Karpas-422 (cell line): ENCODE results near the gene CCSER2. TPM values are rescaled to one million over a fixed set of nuclear protein-coding genes. Genes with fewer than 3 reads are reported as not detected.
"Not testable (repeated sequence)": the region's sequence is repeated elsewhere in the genome, so short reads cannot be mapped to it uniquely, and the experiment has no call there.

Source experiments
- DNase-seq: peaks from one replicate; pipeline ENCODE4 v3.0.0-alpha.2; 2015
- H2AFZ ChIP-seq: fragments of 200-600 bp; sonication (generic); 2 replicates; pipeline ENCODE4 v1.6.1; 2014; ENCODE audit warnings: antibody characterized with exemption, low read length, mixed read lengths
- H3K27ac ChIP-seq: fragments of 200-600 bp; sonication (generic); 2 replicates; pipeline ENCODE4 v1.5.1; 2014; ENCODE audit warnings: mild to moderate bottlenecking, low read length, moderate library complexity
- H3K27me3 ChIP-seq: fragments of 200-600 bp; sonication (generic); 2 replicates; pipeline ENCODE4 v1.6.1; 2014; ENCODE audit warnings: low read length, mixed read lengths
- H3K36me3 ChIP-seq: fragments of 200-600 bp; sonication (generic); 2 replicates; pipeline ENCODE4 v1.6.1; 2014; ENCODE audit warnings: low read length, mixed read lengths; ENCODE audit not compliant: insufficient read depth
- H3K4me1 ChIP-seq: fragments of 200-600 bp; sonication (generic); 2 replicates; pipeline ENCODE4 v1.6.1; 2014; ENCODE audit warnings: mild to moderate bottlenecking, low read length, mixed read lengths
- H3K4me2 ChIP-seq: fragments of 200-600 bp; sonication (generic); 2 replicates; pipeline ENCODE4 v1.6.1; 2014; ENCODE audit warnings: low read length, low read depth, mild to moderate bottlenecking; ENCODE audit not compliant: poor library complexity, severe bottlenecking
- H3K4me3 ChIP-seq: fragments of 200-600 bp; sonication (generic); 2 replicates; pipeline ENCODE4 v1.5.1; 2014; ENCODE audit warnings: mild to moderate bottlenecking, antibody characterized with exemption, low read length, mixed read lengths
- H3K79me2 ChIP-seq: fragments of 200-600 bp; sonication (generic); 2 replicates; pipeline ENCODE4 v1.6.1; 2014; ENCODE audit warnings: mild to moderate bottlenecking, low read length, mixed read lengths
- H3K9ac ChIP-seq: fragments of 200-600 bp; sonication (generic); 2 replicates; pipeline ENCODE4 v1.6.0; 2014; ENCODE audit warnings: low read length
- H3K9me2 ChIP-seq: fragments of 200-600 bp; sonication (generic), shearing (Covaris generic); replicated peaks from 2 replicates; pipeline ENCODE4 v1.6.0; 2014; ENCODE audit warnings: mild to moderate bottlenecking, low read length, moderate library complexity; ENCODE audit not compliant: insufficient read depth
- H3K9me3 ChIP-seq: fragments of 300-700, 200-600 bp; sonication (generic); 2 replicates; pipeline ENCODE4 v1.6.1; 2014; ENCODE audit warnings: low read length, mixed read lengths
- H4K20me1 ChIP-seq: fragments of 200-600 bp; sonication (generic); 2 replicates; pipeline ENCODE4 v1.6.1; 2014; ENCODE audit warnings: mild to moderate bottlenecking, antibody characterized with exemption, low read length, low read depth; ENCODE audit not compliant: insufficient read depth
- total RNA-seq: library from RNA; depleted of rRNA; stranded (reverse); fragments of >200 nt; shearing (Covaris generic); gene quantifications from 2 replicates; pipeline ENCODE4 v1.2.3, GENCODE V29; 2014; ENCODE audit warnings: low replicate concordance; rRNA removed

The CCSER2 gene, protein sequence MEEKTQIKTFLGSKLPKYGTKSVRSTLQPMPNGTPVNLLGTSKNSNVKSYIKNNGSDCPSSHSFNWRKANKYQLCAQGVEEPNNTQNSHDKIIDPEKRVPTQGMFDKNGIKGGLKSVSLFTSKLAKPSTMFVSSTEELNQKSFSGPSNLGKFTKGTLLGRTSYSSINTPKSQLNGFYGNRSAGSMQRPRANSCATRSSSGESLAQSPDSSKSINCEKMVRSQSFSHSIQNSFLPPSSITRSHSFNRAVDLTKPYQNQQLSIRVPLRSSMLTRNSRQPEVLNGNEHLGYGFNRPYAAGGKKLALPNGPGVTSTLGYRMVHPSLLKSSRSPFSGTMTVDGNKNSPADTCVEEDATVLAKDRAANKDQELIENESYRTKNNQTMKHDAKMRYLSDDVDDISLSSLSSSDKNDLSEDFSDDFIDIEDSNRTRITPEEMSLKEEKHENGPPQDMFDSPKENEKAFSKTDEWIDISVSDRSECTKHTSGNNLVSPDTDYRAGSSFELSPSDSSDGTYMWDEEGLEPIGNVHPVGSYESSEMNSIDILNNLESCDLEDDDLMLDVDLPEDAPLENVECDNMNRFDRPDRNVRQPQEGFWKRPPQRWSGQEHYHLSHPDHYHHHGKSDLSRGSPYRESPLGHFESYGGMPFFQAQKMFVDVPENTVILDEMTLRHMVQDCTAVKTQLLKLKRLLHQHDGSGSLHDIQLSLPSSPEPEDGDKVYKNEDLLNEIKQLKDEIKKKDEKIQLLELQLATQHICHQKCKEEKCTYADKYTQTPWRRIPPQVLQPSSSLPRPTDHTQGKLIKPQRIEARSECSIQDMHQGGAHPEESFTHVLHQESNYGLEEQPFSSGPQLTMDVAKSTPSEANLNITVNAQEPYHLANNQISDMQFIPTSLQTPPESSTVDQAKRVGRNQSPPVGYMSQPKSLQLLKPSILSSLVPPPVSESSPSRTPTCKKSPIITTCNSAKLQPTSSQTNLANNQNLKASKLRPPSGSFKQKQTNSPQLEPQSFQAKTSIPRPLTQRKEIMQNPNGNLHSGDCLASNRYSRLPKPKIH
- 3.5 and 12.4 TPM in 2 replicates for total RNA-seq

DNA sequence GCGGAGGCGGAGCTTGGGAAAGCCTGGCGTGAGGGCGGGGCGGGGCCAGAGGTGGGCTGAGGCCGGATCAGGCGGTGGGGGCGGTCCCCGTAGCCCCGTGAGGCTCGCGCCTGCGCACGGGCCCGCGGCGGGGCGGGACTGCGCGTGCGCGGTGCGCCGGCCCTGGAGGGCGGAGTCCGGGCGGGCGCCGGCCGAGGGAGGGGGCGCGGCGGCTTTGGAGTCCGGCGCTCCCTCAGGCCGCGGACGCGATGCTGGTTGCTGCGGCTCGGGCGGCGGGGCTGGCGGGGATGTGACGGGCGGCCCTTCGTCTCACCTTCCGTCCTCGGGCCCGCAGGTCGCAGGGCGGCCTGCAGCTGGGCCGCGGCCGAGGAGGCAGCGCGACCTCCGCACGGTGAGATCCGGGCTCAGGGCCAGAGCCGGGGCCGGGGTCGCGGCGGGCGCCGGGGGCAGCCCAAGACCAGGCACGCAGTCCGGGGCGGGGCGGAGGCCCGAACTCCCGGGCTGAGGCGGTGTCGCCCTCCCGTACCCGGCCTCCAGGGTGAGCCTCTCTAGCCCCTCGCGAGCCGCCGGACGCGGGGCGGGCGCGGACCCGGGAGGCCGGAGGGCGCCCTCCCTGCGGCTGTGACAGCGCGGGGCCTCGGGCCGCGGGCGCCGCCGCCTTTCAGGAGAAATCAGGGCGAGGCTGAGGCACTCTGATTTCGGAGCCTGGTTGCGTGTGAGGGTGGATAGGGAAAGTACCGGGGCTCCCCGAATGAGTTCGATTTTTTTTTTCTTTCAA is at the start of gene CCSER2:
TSS of gene CCSER2 (plus strand) at position 172 of the 778 bp plus-strand sequence. CDS start 42,464 bp downstream, outside the sequence.
- no peaks in the 10 kb centered on the region for H3K36me3 ChIP-seq
- H3K9me2 ChIP-seq: no peaks in the 10 kb centered on the region
- no peaks in the 10 kb centered on the region for H3K27me3 ChIP-seq
- H2AFZ ChIP-seq: peak within 1 kb of the TSS; percentile 50
- H3K4me1 ChIP-seq: peaks cover 10% of the 10 kb centered on the region
- peak within 1 kb of the TSS; percentile 73 for H3K9ac ChIP-seq
- DNase-seq: peak; percentile 88
- peaks cover 8% of the 10 kb centered on the region; the same call in 1 of the 2 replicates for H3K79me2 ChIP-seq
- peaks cover 5% of the 10 kb centered on the region; the same call in 1 of the 2 replicates for H4K20me1 ChIP-seq
- no peaks in the 10 kb centered on the region for H3K9me3 ChIP-seq
- peak within 1 kb of the TSS; percentile 73 for H3K4me3 ChIP-seq
- no peak within 1 kb of the TSS; the same call in 1 of the 2 replicates for H3K27ac ChIP-seq
- peak within 1 kb of the TSS; percentile 76 for H3K4me2 ChIP-seq

DNA sequence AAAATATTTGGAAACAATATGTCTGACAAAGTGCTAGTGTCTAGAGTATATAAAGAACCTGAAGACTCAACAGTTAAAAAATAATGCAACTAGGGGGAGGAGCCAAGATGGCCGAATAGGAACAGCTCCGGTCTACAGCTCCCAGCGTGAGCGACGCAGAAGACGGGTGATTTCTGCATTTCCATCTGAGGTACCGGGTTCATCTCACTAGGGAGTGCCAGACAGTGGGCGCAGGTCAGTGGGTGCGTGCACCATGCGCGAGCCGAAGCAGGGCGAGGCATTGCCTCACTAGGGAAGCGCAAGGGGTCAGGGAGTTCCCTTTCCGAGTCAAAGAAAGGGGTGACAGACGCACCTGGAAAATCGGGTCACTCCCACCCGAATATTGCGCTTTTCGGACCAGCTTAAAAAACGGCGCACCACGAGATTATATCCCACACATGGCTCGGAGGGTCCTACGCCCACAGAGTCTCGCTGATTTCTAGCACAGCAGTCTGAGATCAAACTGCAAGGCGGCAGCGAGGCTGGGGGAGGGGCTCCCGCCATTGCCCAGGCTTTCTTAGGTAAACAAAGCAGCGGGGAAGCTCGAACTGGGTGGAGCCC is 48.4 kb upstream of the CCSER2 start:
- H3K9ac ChIP-seq, H3K79me2 ChIP-seq, H2AFZ ChIP-seq, H3K4me1 ChIP-seq, H3K27me3 ChIP-seq, H3K4me3 ChIP-seq, DNase-seq, H4K20me1 ChIP-seq, H3K36me3 ChIP-seq, H3K9me2 ChIP-seq, H3K9me3 ChIP-seq, H3K27ac ChIP-seq, H3K4me2 ChIP-seq: not testable (repeated sequence)

- H3K27me3 ChIP-seq: no peaks in the 10 kb centered on the region
- no peak overlapping the region for H2AFZ ChIP-seq
- H3K4me1 ChIP-seq: no peaks in the 10 kb centered on the region
These were observed 41.7 kb upstream of the CCSER2 start for GRCh38 chr10:84286695-84287094.

DNA sequence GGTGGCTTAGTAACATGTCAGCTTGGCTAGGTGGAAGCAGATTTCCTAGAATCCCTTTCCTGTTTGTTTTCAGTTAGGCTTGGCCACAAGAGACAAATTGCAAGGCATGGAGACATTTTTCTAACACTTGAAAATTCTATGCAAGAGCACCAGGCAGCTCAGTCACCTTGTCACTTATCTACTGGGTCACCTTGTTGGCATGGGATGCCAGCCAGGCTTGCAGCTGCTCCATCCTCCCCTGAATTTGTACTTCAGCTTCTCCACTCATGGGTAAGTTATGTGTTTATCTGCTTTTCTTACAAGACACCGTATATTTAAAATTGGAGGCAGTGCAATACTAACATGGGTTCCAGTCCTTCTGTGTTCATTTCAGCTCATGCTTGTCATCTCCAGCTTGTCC is 40.2 kb upstream of the CCSER2 start:
- H3K9me3 ChIP-seq: no peaks in the 10 kb centered on the region
- no peaks in the 10 kb centered on the region for H3K79me2 ChIP-seq
- H3K9ac ChIP-seq: no peak overlapping the region
- H3K4me1 ChIP-seq: no peaks in the 10 kb centered on the region
- no peaks in the 10 kb centered on the region for H3K27me3 ChIP-seq
- no peak overlapping the region for H3K4me2 ChIP-seq
- no peak overlapping the region for H2AFZ ChIP-seq
- no peaks in the 10 kb centered on the region for H4K20me1 ChIP-seq
- DNase-seq: no peak
- H3K9me2 ChIP-seq: no peaks in the 10 kb centered on the region
- H3K36me3 ChIP-seq: no peaks in the 10 kb centered on the region
- H3K27ac ChIP-seq: no peak overlapping the region
- H3K4me3 ChIP-seq: no peak overlapping the region

More at GRCh38 chr10:84286695-84287094, 41.7 kb upstream of the CCSER2 start:
- no peak overlapping the region for H3K27ac ChIP-seq
- H4K20me1 ChIP-seq: no peaks in the 10 kb centered on the region
- H3K9ac ChIP-seq: no peak overlapping the region
- H3K36me3 ChIP-seq: no peaks in the 10 kb centered on the region
- no peak overlapping the region for H3K4me3 ChIP-seq
- H3K79me2 ChIP-seq: no peaks in the 10 kb centered on the region
- no peak for DNase-seq
- H3K9me2 ChIP-seq: no peaks in the 10 kb centered on the region
- H3K9me3 ChIP-seq: no peaks in the 10 kb centered on the region
- H3K4me2 ChIP-seq: no peak overlapping the region

DNA sequence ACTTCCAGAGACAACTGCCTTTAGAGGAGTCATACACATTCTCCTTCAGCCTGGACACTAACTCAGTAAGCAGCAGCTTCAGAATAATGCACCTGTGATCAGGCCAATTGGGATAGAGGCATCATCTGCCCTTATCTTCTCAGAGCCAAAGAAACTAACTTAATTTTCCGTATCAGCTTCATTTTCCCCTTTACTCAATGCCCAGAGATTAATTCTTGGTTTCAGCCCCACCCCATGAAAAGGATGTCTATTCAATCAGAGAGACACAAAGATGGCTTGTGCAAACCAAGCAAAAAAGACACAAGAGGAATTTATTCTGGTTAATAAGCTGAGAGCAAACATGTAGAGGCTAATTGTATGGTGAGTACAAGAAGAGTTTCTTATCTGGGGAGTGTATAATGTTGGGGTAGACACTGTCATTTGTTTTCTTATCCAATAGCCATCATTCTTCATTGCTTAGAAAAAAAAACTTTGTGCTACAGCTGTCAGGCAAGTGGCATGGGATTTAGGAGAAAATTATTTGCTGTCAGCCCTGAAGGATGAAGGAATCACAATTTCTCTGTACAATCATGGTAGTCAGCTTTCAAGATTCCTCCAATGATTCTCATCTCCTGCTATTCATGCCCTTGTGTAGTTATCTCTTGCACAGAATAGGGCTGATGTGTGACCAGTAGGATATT is 38.7 kb upstream of the CCSER2 start:
- DNase-seq: no peak
- H4K20me1 ChIP-seq: no peaks in the 10 kb centered on the region
- H3K27ac ChIP-seq: no peak overlapping the region

GRCh38 chr10:84290235-84290634 is 38.2 kb upstream of the CCSER2 start:
- Histone ChIP-seq H4K20me1 (no peaks in the 10 kb centered on the region), H3K79me2 (no peaks in the 10 kb centered on the region), H3K27ac (no peak overlapping the region), H3K4me3 (no peak overlapping the region), H3K9ac (no peak overlapping the region), H3K36me3 (no peaks in the 10 kb centered on the region), H2AFZ (no peak overlapping the region), H3K4me1 (no peaks in the 10 kb centered on the region), H3K9me3 (no peaks in the 10 kb centered on the region), H3K9me2 (no peaks in the 10 kb centered on the region), H3K4me2 (no peak overlapping the region), H3K27me3 (no peaks in the 10 kb centered on the region)
- no peak for DNase-seq

More for the DNA sequence above, 38.7 kb upstream of the CCSER2 start:
- no peaks in the 10 kb centered on the region for H3K9me2 ChIP-seq
- H3K79me2 ChIP-seq: no peaks in the 10 kb centered on the region
- H3K36me3 ChIP-seq: no peaks in the 10 kb centered on the region
- no peak overlapping the region for H3K9ac ChIP-seq
- H3K4me2 ChIP-seq: no peak overlapping the region
- no peak overlapping the region for H3K4me3 ChIP-seq
- H3K27me3 ChIP-seq: no peaks in the 10 kb centered on the region
- no peaks in the 10 kb centered on the region for H3K4me1 ChIP-seq
- H2AFZ ChIP-seq: no peak overlapping the region
- H3K9me3 ChIP-seq: no peaks in the 10 kb centered on the region

DNA sequence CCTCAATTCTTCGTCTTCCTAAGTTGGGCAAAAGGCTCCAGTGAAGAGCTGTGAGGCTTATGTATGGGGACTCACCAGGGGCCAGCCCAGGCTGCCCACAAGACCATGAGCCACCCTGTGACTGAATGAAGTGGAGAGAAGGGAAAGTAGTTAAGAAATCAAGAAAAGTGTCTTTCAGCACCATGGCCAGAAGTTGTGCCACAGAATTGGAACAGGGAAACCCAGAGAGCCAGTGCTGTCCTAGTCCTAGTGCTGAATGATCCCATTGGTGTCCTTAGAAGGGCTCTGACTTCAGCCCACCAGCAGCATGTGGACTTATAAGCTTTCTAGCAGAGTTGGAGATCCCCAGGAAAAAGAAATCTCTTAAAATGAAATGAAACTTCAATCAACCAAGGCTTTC is 37.0 kb upstream of the CCSER2 start:
- Histone ChIP-seq H3K4me1 (no peaks in the 10 kb centered on the region), H3K4me3 (no peak overlapping the region), H3K4me2 (no peak overlapping the region), H3K9ac (no peak overlapping the region), H3K36me3 (no peaks in the 10 kb centered on the region), H2AFZ (no peak overlapping the region), H3K9me2 (no peaks in the 10 kb centered on the region), H3K27me3 (no peaks in the 10 kb centered on the region), H3K9me3 (no peaks in the 10 kb centered on the region), H3K79me2 (no peaks in the 10 kb centered on the region), H4K20me1 (no peaks in the 10 kb centered on the region), H3K27ac (no peak overlapping the region)
- no peak for DNase-seq
